HepG2 (cell line): ENCODE measurements around the gene CIAO2A. TPM values are rescaled to one million over a fixed set of nuclear protein-coding genes. Genes with fewer than 3 reads are reported as not detected.

Experiments
- ATAC-seq: fragments of 200-7000 bp; cut with Tn5 transposase; 3 replicates; pipeline ENCODE4 v1.9.1; 2020; ENCODE audit warnings: mild to moderate bottlenecking, moderate library complexity
- BruUV-seq: library from RNA; stranded (reverse); fragments of 400-500 nt; replicated peaks from 2 replicates; lab custom pipeline; 2021; lab: Mats Ljungman, UMichigan
- CTCF ChIA-PET: fragments of 300-600 bp; formaldehyde crosslinking; extraction: SDS; loops from one replicate; lab custom pipeline; 2021; ENCODE audit warnings: low total read pairs, inconsistent platforms, low intra/inter-chr PET ratio; lab: Yijun Ruan, JAX
- POLR2A ChIA-PET: fragments of 350-600 bp; sonication (Branson Sonifier 250); formaldehyde crosslinking; loops from one replicate; lab custom pipeline; 2020; ENCODE audit warnings: antibody characterized with exemption, inconsistent platforms; lab: Yijun Ruan, JAX
- DNase-seq: peaks from one replicate; pipeline ENCODE4 v3.0.0-alpha.2; 2015; ENCODE audit warnings: low spot score
- FAIRE-seq: peaks from 3 replicates; lab custom pipeline; 2011; peaks lifted over from hg19 to GRCh38; lab: Jason Lieb, UNC
- H2AFZ ChIP-seq: one replicate; pipeline ENCODE4 v1.6.1; 2011; ENCODE audit warnings: low read length, inconsistent platforms
- H3K27ac ChIP-seq: fragments of 300-600 bp; 3 replicates; pipeline ENCODE4 v1.8.0; 2011; ENCODE audit warnings: mixed run types, mild to moderate bottlenecking, mixed read lengths, low read length, inconsistent platforms; ENCODE audit not compliant: insufficient read depth; ENCODE audit errors: extremely low read length
- H3K27me3 ChIP-seq, 2 experiments: fragments of 200-600 bp in 1 of 2; 2 replicates in 1 of 2; 3 replicates in 1 of 2; pipeline versions ENCODE4 v1.6.0 to v1.8.0; 2011; ENCODE audit warnings: low read length in 2 of 2, mild to moderate bottlenecking in 2 of 2, moderate library complexity in 2 of 2, inconsistent platforms in 1 of 2; ENCODE audit not compliant: insufficient read depth in 2 of 2, control insufficient read depth in 1 of 2
- H3K36me3 ChIP-seq, 2 experiments: fragments of 200-600 bp in 1 of 2; replicated peaks in 1 of 2; 2 replicates in 1 of 2; 3 replicates in 1 of 2; pipeline versions ENCODE4 v1.5.1 to v1.8.0; 2011; ENCODE audit warnings: low read length in 2 of 2, inconsistent platforms in 1 of 2; ENCODE audit not compliant: insufficient read depth in 2 of 2, control insufficient read depth in 1 of 2
- H3K4me1 ChIP-seq: 2 replicates; pipeline ENCODE4 v1.5.1; 2012; ENCODE audit warnings: low read length, inconsistent platforms; ENCODE audit not compliant: insufficient read depth
- H3K4me2 ChIP-seq: 2 replicates; pipeline ENCODE4 v1.6.0; 2011; ENCODE audit warnings: low read depth, low read length, inconsistent platforms
- H3K4me3 ChIP-seq, 3 experiments: fragments of 200-600 bp in 1 of 3; sonication (generic), shearing (Covaris generic) in 1 of 3; replicated peaks in 1 of 3; 2 replicates each; pipeline ENCODE4 v1.5.1; 2011 to 2016; ENCODE audit warnings: low read length in 3 of 3, inconsistent platforms in 2 of 3, low read depth in 2 of 3, mild to moderate bottlenecking in 2 of 3, control low read depth in 1 of 3, mixed read lengths in 1 of 3; ENCODE audit not compliant: insufficient read depth in 1 of 3
- H3K79me2 ChIP-seq: one replicate; pipeline ENCODE4 v1.6.1; 2011; ENCODE audit warnings: low read length, inconsistent platforms; ENCODE audit not compliant: insufficient read depth
- H3K9ac ChIP-seq: 2 replicates; pipeline ENCODE4 v1.6.0; 2011; ENCODE audit warnings: mild to moderate bottlenecking, low read depth, low read length, inconsistent platforms; ENCODE audit not compliant: insufficient read depth
- H3K9me3 ChIP-seq: 2 replicates; pipeline ENCODE4 v1.5.1; 2012; ENCODE audit warnings: mild to moderate bottlenecking, low read length
- H4K20me1 ChIP-seq: 2 replicates; pipeline ENCODE4 v1.6.0; 2011; ENCODE audit warnings: inconsistent platforms, mild to moderate bottlenecking, low read length, moderate library complexity; ENCODE audit not compliant: insufficient read depth
- FOXA1 ChIP-seq, 2 experiments: fragments of 450-650 bp in 1 of 2; sonication (generic) in 1 of 2; formaldehyde crosslinking in 1 of 2; IDR thresholded peaks; 2 replicates each; pipeline versions ENCODE4 v1.4.0 to v1.6.1; 2016 to 2020; ENCODE audit warnings: missing genetic modification reagents in 1 of 2
- KMT2B ChIP-seq: IDR thresholded peaks from 2 replicates; pipeline ENCODE4 v1.6.1; 2016; ENCODE audit warnings: missing genetic modification reagents, missing compliant biosample characterization
- MBNL3 ChIP-seq: fragments of 250-450 bp; sonication (Bioruptor Pico); conservative IDR thresholded peaks from 2 replicates; pipeline ENCODE4 v1.8.0; 2022; ENCODE audit warnings: mild to moderate bottlenecking, inconsistent platforms
- RAD21 ChIP-seq: fragments of 450-650 bp; formaldehyde crosslinking; IDR thresholded peaks from 2 replicates; pipeline ENCODE4 v1.5.0; 2020; ENCODE audit warnings: mild to moderate bottlenecking
- SMARCE1 ChIP-seq: fragments of 450-650 bp; IDR thresholded peaks from 2 replicates; pipeline ENCODE4 v1.6.1; 2017; ENCODE audit warnings: borderline replicate concordance
- ZC3H13 ChIP-seq: sonication (generic); formaldehyde crosslinking; IDR thresholded peaks from 2 replicates; pipeline ENCODE4 v1.8.1; 2023; ENCODE audit warnings: mild to moderate bottlenecking, missing genetic modification reagents, moderate library complexity
- ZFAT ChIP-seq: sonication (generic); formaldehyde crosslinking; conservative IDR thresholded peaks from 2 replicates; pipeline ENCODE4 v1.8.1; 2023; ENCODE audit warnings: missing genetic modification reagents, inconsistent platforms
- ZNF160 ChIP-seq: sonication (generic); formaldehyde crosslinking; IDR thresholded peaks from 2 replicates; pipeline ENCODE4 v1.8.0; 2022; ENCODE audit warnings: mild to moderate bottlenecking, inconsistent platforms, missing genetic modification reagents
- ZNF550 ChIP-seq: sonication (generic); formaldehyde crosslinking; IDR thresholded peaks from 2 replicates; pipeline ENCODE4 v1.4.0; 2020; ENCODE audit warnings: mild to moderate bottlenecking, missing genetic modification reagents, borderline replicate concordance
- ZNF564 ChIP-seq: sonication (generic); formaldehyde crosslinking; IDR thresholded peaks from 2 replicates; pipeline ENCODE4 v1.8.1; 2023; ENCODE audit warnings: mild to moderate bottlenecking, missing genetic modification reagents
- ZNF781 ChIP-seq: sonication (generic); formaldehyde crosslinking; IDR thresholded peaks from 2 replicates; pipeline ENCODE4 v1.5.1; 2020; ENCODE audit warnings: borderline replicate concordance, mild to moderate bottlenecking, missing genetic modification reagents; ENCODE audit errors: not compliant biosample characterization
- ZNF790 ChIP-seq: sonication (generic); formaldehyde crosslinking; IDR thresholded peaks from 2 replicates; pipeline ENCODE4 v1.8.0; 2022; ENCODE audit warnings: missing genetic modification reagents, mild to moderate bottlenecking, borderline replicate concordance
- ZXDC ChIP-seq: sonication (generic); formaldehyde crosslinking; IDR thresholded peaks from 2 replicates; pipeline ENCODE4 v1.5.0; 2020; ENCODE audit warnings: mild to moderate bottlenecking, missing genetic modification reagents
- WGBS: methylation state at CpG from one replicate; pipeline ENCODE4 v1.1.6; 2017; ENCODE audit warnings: low lambda C conversion rate; 5-methylcytosine and 5-hydroxymethylcytosine counted together
- in situ Hi-C: cut with HindIII; loops from 2 replicates; pipeline ENCODE4 v1.10.0; 2017; ENCODE audit warnings: low pct_unique_long_range_greater_than_20kb; ENCODE audit not compliant: extremely low pct_ligation_motif_present
- intact Hi-C: fragments of 100-400 bp; cut with micrococcal nuclease; formaldehyde crosslinking; loops from one replicate; pipeline ENCODE4 v1.10.0; 2022; ENCODE audit not compliant: unreplicated experiment
- polyA plus RNA-seq, 8 experiments: library from polyadenylated mRNA; depleted of rRNA in 3 of 8; stranded (reverse) in 7 of 8; unstranded in 1 of 8; fragments of >200 nt; fragmentation: Illumina TruSeq in 4 of 8; extraction: Trizol in 4 of 8; gene quantifications; 2 replicates each; pipeline versions ENCODE4 v1.2.1 to v1.2.3, GENCODE V29; 2011 to 2016; ENCODE audit warnings: low read depth in 4 of 8, missing spikeins in 1 of 8, mixed read lengths in 1 of 8; ENCODE audit not compliant: insufficient read depth in 1 of 8
- total RNA-seq, 5 experiments: library from RNA; depleted of rRNA; stranded (reverse); fragments of >200 nt; fragmentation: Illumina TruSeq; extraction: Trizol; gene quantifications; 2 replicates each; pipeline ENCODE4 v1.2.3, GENCODE V29; 2016; ENCODE audit warnings: low read depth in 1 of 5

Gene CIAO2A
- total and polyA plus RNA-seq, 2 of the 13 experiments (the other 11 are each of a cell fraction or from before 2014, with no cell fraction given) = 83.0 to 100 TPM

GRCh38 chr15:64117759-64118487 is 24.3 kb upstream of the CIAO2A start:
- Histone ChIP-seq H3K36me3 (peaks cover 21 to 89% of the 10 kb centered on the region in 2 experiments), H3K27ac (no peak overlapping the region), H3K79me2 (peaks cover 3% of the 10 kb centered on the region), H2AFZ (no peak overlapping the region), H3K4me1 (peaks cover 3% of the 10 kb centered on the region), H3K27me3 (no peaks in the 10 kb centered on the region), H3K4me3 (no peak overlapping the region), H4K20me1 (no peaks in the 10 kb centered on the region), H3K4me2 (no peak overlapping the region), H3K9me3 (no peaks in the 10 kb centered on the region), H3K9ac (no peak overlapping the region)
- FAIRE-seq (no peak), ATAC-seq (no peak), DNase-seq (no peak)
- 98% methylated on average over 5 of the region's 5 CpGs for WGBS
- intact Hi-C loops = no loop called here
- CTCF ChIA-PET = no interaction called here
- TF ChIP-seq ZXDC (CRISPR knock-in tag) = no peak
- no peak for TF ChIP-seq RAD21 (CRISPR knock-in tag)
- TF ChIP-seq ZNF564 = no peak
- no peak for TF ChIP-seq ZC3H13
- TF ChIP-seq SMARCE1 = no peak
- no peak for TF ChIP-seq KMT2B (CRISPR knock-in tag)
- no peak for TF ChIP-seq ZNF790 (CRISPR knock-in tag)
- no peak for TF ChIP-seq FOXA1 (IDR thresholded peaks at IDR 0.05)
- TF ChIP-seq FOXA1 (CRISPR knock-in tag; IDR thresholded peaks at IDR 0.05) = no peak
- no peak for TF ChIP-seq ZNF781 (CRISPR knock-in tag)
- TF ChIP-seq ZNF160 = no peak
- no peak for TF ChIP-seq ZFAT (CRISPR knock-in tag)
- TF ChIP-seq MBNL3 (CRISPR knock-in tag) = no peak
- TF ChIP-seq ZNF550 (CRISPR knock-in tag) = no peak
- BruUV-seq = no TSS peak
- POLR2A ChIA-PET = no interaction called here
- in situ Hi-C loops = no loop called here
